ENCODE measurements around the gene CDH18. TPM values are rescaled to one million over a fixed set of nuclear protein-coding genes. Genes with fewer than 3 reads are reported as not detected.

The CDH18 gene
- total RNA-seq, 1 donor from 2014 or later = not detected

- no peak for TF ChIP-seq CTCF (IDR thresholded peaks at IDR 0.05)
- Histone ChIP-seq H3K27me3 (no peaks in the 10 kb centered on the region), H3K4me3 (no peak overlapping the region), H3K27ac (no peak overlapping the region), H3K4me1 (no peaks in the 10 kb centered on the region), H3K36me3 (no peaks in the 10 kb centered on the region), H3K9me3 (no peaks in the 10 kb centered on the region)
- DNase-seq (ENCODE audit: low spot score in 2 of 2) = no peak
- intact Hi-C loops (cut with DNase I) = no loop called here
These were observed 12.4 kb upstream of the CDH18 start for GRCh38 chr5:20000416-20000815.

GRCh38 chr5:19988457-19988856 is 457 bp upstream of the CDH18 start:
- Histone ChIP-seq H3K4me1 (no peaks in the 10 kb centered on the region), H3K36me3 (no peaks in the 10 kb centered on the region), H3K9me3 (no peaks in the 10 kb centered on the region), H3K27ac (no peak overlapping the region), H3K4me3 (no peak overlapping the region), H3K27me3 (no peaks in the 10 kb centered on the region)
- no peak for DNase-seq (ENCODE audit: low spot score in 2 of 2)
- TF ChIP-seq CTCF (IDR thresholded peaks at IDR 0.05) = no peak
- intact Hi-C loops (cut with DNase I) = no loop called here

- no peak for DNase-seq (ENCODE audit: low spot score in 2 of 2)
- Histone ChIP-seq H3K9me3 (no peaks in the 10 kb centered on the region), H3K4me1 (no peaks in the 10 kb centered on the region), H3K36me3 (no peaks in the 10 kb centered on the region), H3K27ac (no peak overlapping the region), H3K27me3 (no peaks in the 10 kb centered on the region), H3K4me3 (no peak overlapping the region)
- no peak for TF ChIP-seq CTCF (IDR thresholded peaks at IDR 0.05)
- intact Hi-C loops (cut with DNase I) = no loop called here
These were observed 1.2 kb downstream of the CDH18 start for GRCh38 chr5:19986806-19987205.

- TF ChIP-seq CTCF (IDR thresholded peaks at IDR 0.05) = no peak
- Histone ChIP-seq H3K9me3 (no peaks in the 10 kb centered on the region), H3K27me3 (no peaks in the 10 kb centered on the region), H3K4me1 (no peaks in the 10 kb centered on the region), H3K36me3 (no peaks in the 10 kb centered on the region), H3K27ac (no peak overlapping the region), H3K4me3 (no peak overlapping the region)
- no peak for DNase-seq (ENCODE audit: low spot score in 2 of 2)
- intact Hi-C loops (cut with DNase I) = no loop called here
These were observed 1.9 kb downstream of the CDH18 start for GRCh38 chr5:19986031-19986619.

GRCh38 chr5:19978476-19978875 is 9.5 kb downstream of the CDH18 start:
- intact Hi-C loops (cut with DNase I) = no loop called here
- H3K27ac ChIP-seq = no peak overlapping the region
- no peaks in the 10 kb centered on the region for H3K4me1 ChIP-seq
- H3K27me3 ChIP-seq = no peaks in the 10 kb centered on the region
- H3K4me3 ChIP-seq = no peak overlapping the region
- no peaks in the 10 kb centered on the region for H3K36me3 ChIP-seq
- TF ChIP-seq CTCF (IDR thresholded peaks at IDR 0.05) = no peak
- no peak for DNase-seq (ENCODE audit: low spot score in 2 of 2)
- no peaks in the 10 kb centered on the region for H3K9me3 ChIP-seq

- intact Hi-C loops (cut with DNase I) = no loop called here
- no peak for TF ChIP-seq CTCF (IDR thresholded peaks at IDR 0.05)
- H3K4me1 ChIP-seq = no peaks in the 10 kb centered on the region
These were observed 10.9 kb downstream of the CDH18 start for GRCh38 chr5:19977099-19977498.

More at GRCh38 chr5:19977099-19977498, 10.9 kb downstream of the CDH18 start:
- H3K27me3 ChIP-seq = no peaks in the 10 kb centered on the region
- no peak overlapping the region for H3K27ac ChIP-seq
- no peaks in the 10 kb centered on the region for H3K36me3 ChIP-seq
- H3K9me3 ChIP-seq = no peaks in the 10 kb centered on the region
- DNase-seq (ENCODE audit: low spot score in 2 of 2) = no peak
- H3K4me3 ChIP-seq = no peak overlapping the region
